Activated CD4-positive, alpha-beta memory T cell treated with anti-CD3 and anti-CD28 coated beads, Interleukin-2, amount 10 ng/mL, durations not matched to agents 7 days and 5 days (primary cell): ENCODE results near the gene UBASH3B. TPM values are rescaled to one million over a fixed set of nuclear protein-coding genes. Genes with fewer than 3 reads are reported as not detected.

Experiments
- CTCF ChIA-PET: fragments of 350-600 bp; sonication (Branson Sonifier 250); formaldehyde crosslinking; loops from one replicate; lab custom pipeline; 2021; ENCODE audit warnings: antibody characterized with exemption, inconsistent platforms; lab: Charles Lee
- POLR2A ChIA-PET: fragments of 350-600 bp; sonication (Branson Sonifier 250); formaldehyde crosslinking; loops from one replicate; lab custom pipeline; 2021; ENCODE audit warnings: antibody characterized with exemption; lab: Charles Lee
- DNase-seq: peaks from one replicate; pipeline ENCODE4 v3.0.0-alpha.2; 2020
- H3K27ac Mint-ChIP-seq: one replicate; pipeline ENCODE4 v1.8.0; 2021; ENCODE audit warnings: mild to moderate bottlenecking, mixed read lengths
- H3K27me3 Mint-ChIP-seq: one replicate; pipeline ENCODE4 v1.8.0; 2021; ENCODE audit warnings: mixed read lengths
- H3K36me3 Mint-ChIP-seq: one replicate; pipeline ENCODE4 v1.8.0; 2021; ENCODE audit warnings: low read depth, mixed read lengths
- H3K4me1 Mint-ChIP-seq: one replicate; pipeline ENCODE4 v1.8.0; 2021; ENCODE audit warnings: mixed read lengths
- H3K4me3 Mint-ChIP-seq: one replicate; pipeline ENCODE4 v1.8.0; 2021; ENCODE audit warnings: mild to moderate bottlenecking, mixed read lengths
- H3K9me3 Mint-ChIP-seq: one replicate; pipeline ENCODE4 v1.8.0; 2021; ENCODE audit warnings: mixed read lengths
- total RNA-seq, 2 experiments: library from RNA; stranded (reverse); gene quantifications; one replicate each; pipeline ENCODE4 v1.2.3, GENCODE V29; 2021

Gene UBASH3B
- total RNA-seq, 2 experiments from 2014 or later, result 18.4 to 20.9 TPM

DNA sequence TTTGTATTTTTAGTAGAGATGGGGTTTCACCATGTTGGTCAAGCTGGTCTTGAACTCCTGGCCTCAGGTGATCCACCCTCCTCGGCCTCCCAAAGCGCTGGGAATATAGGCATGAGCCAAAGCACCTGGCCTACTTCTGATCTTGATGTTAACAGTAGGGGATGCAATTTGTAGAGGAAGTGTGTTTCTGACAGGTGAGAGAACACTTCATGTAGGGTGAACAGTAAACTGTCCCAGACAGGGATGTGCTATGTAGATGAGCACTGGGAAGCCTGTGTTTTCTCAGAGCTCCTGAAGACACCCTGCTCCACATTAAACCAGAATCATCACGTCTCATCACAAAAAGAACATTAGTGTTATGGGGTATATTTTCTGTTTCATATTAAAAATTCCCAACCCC, 45.1 kb downstream of the UBASH3B start:
- Mint-ChIP-seq H3K4me1 (peaks cover 49% of the 10 kb centered on the region), H3K9me3 (no peaks in the 10 kb centered on the region), H3K36me3 (peaks cover 8% of the 10 kb centered on the region), H3K27me3 (no peaks in the 10 kb centered on the region), H3K27ac (no peak overlapping the region), H3K4me3 (no peak overlapping the region)
- ChIA-PET CTCF (interaction anchor here (3.4 kb wide), 1 partner anchor 45 kb away, joined by 14 read pairs; the partner anchor contains the start of gene UBASH3B), POLR2A (interaction anchor here (1.2 to 1.3 kb wide), 2 partner anchors 9 to 25 kb away, joined by 3 read pairs; no protein-coding TSS in a partner anchor)
- no peak for DNase-seq

DNA sequence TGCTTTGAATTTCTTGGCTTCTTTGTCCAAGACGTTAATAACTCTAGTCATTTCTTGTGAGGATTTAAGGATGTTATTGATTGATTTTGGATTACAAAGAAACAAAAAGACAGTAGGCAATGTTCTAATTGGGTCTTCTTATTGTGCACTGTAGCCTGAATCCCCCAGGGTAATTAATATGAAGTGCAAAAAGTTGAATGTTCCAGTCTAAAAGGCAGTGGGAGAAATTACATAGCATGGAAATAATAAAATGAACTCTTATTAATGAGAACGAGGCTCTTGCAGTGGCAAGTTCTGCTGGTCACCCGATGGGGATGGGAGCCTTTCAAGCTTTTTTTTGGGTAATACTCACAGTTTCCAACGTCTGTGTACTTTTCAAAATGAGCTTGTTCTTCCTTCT, 45.6 kb downstream of the UBASH3B start:
- ChIA-PET POLR2A (no interaction called here), CTCF (no interaction called here)
- Mint-ChIP-seq H3K27me3 (no peaks in the 10 kb centered on the region), H3K4me1 (peaks cover 46% of the 10 kb centered on the region), H3K4me3 (no peak overlapping the region), H3K27ac (no peak overlapping the region), H3K9me3 (no peaks in the 10 kb centered on the region), H3K36me3 (peaks cover 8% of the 10 kb centered on the region)
- no peak for DNase-seq

DNA sequence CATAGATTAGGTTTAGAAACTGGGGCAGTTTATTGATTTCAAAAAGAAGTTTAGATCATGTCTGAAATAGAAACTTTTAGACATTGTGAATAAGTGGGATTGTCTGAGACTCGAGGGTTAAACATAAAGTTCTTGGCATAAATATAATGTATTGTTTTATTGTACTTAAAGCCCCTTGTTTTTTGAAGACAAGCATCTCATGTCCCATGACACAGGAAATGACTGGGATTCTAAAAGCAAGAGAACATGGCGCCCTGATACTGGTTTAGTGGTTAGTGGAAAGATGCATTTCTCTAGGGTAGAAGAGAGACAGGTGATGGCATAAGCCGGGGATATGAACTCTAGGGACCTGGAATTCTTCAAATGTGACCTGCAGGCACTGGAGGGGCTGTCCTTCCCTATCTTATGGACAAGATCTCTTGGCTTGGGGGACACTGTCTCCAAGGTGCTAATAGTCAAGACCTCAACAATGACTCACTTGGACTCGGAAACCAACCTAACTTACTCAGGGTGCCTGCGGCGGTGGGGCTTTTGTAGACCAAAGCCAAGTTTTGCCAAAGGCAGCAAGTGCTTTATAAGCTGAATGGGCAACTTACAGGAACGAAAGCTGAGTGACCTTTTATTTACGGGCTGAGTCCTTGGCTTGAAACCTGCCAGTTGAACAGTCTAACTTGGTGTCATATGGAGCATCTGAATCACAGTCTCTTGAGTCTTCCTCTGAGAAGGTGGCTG, 48.2 kb downstream of the UBASH3B start:
- H3K27me3 Mint-ChIP-seq, result no peaks in the 10 kb centered on the region
- ChIA-PET CTCF (no interaction called here), POLR2A (interaction anchor here (1.0 kb wide), 1 partner anchor 20 kb away, joined by 3 read pairs; no protein-coding TSS in a partner anchor)
- H3K36me3 Mint-ChIP-seq, result peaks cover 8% of the 10 kb centered on the region
- no peak overlapping the region for H3K4me3 Mint-ChIP-seq
- no peaks in the 10 kb centered on the region for H3K9me3 Mint-ChIP-seq
- H3K27ac Mint-ChIP-seq, result peak overlapping the region; percentile 52
- no peak for DNase-seq
- peaks cover 24% of the 10 kb centered on the region for H3K4me1 Mint-ChIP-seq

DNA sequence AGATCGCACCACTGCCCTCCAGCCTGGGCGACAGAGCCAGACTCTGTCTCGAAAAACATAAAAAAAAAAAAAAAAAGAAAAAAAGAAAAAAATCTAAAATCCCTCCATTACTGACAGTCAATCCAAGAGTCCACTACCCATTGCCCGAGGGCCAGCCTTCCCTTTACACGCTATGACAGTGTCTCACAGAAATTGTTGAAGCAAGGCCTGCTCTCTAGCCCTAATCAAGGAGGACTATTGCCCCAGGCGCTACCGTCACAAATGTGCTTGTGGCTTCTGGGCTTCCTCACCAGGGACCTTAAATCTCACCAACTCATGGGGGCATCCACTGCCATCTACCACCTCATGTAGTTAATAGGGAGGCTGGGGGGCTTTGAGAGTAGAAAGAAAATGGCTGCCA, 49.9 kb downstream of the UBASH3B start:
- CTCF ChIA-PET, result interaction anchor here (0.7 to 2.6 kb wide), 3 partner anchors 21 to 208 kb away, joined by 3 to 6 read pairs (median 4); no protein-coding TSS in a partner anchor
- peaks cover 20% of the 10 kb centered on the region for H3K4me1 Mint-ChIP-seq
- peak overlapping the region; percentile 28 for H3K27ac Mint-ChIP-seq
- no peaks in the 10 kb centered on the region for H3K9me3 Mint-ChIP-seq
- POLR2A ChIA-PET, result interaction anchor here (1.5 kb wide), 1 partner anchor 11 kb away, joined by 4 read pairs; no protein-coding TSS in a partner anchor
- H3K27me3 Mint-ChIP-seq, result no peaks in the 10 kb centered on the region
- H3K36me3 Mint-ChIP-seq, result peaks cover 8% of the 10 kb centered on the region
- no peak for DNase-seq
- H3K4me3 Mint-ChIP-seq, result no peak overlapping the region

DNA sequence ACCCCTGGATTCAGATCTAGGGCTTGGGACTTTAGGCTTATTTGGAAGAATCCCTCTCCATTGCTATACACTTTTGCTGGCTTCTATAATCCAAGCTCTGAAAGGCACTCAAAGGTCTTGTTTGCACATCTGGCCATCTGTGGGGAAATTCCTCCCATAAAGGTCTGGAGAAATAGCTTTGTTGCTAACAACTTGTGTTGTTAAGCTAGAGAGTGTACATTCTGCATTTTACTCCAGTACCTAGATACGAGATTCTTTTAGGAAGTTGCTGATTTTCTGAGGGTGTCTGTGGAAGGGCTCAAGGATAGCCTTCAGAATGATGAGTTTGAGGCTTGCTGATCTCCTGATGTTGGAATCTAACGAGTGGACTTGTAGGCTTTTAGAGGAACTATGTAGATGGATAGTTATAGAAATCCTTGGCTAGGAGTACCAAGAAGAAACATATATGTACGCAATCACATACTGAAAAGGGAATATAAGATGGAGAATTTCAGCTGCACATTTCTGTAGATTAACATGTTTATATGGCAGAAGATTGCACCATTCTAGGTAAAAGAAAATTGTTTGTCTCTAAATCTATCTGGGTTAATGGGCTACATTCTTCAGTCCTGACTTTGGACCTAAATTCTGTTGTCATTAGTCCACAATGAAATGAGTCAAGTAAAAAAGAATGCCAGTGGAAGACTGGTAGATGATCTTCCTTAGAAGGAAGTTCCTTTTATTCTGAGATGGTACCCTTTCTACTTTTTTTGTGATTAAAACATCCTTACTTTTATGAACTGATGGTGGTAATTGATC, 51.0 kb downstream of the UBASH3B start:
- POLR2A ChIA-PET, result interaction anchor here (0.8 to 1.5 kb wide), 2 partner anchors 10 kb away, joined by 3 to 4 read pairs; no protein-coding TSS in a partner anchor
- Mint-ChIP-seq H3K27me3 (no peaks in the 10 kb centered on the region), H3K36me3 (peaks cover 8% of the 10 kb centered on the region), H3K27ac (no peak overlapping the region), H3K9me3 (no peaks in the 10 kb centered on the region), H3K4me3 (no peak overlapping the region), H3K4me1 (peaks cover 17% of the 10 kb centered on the region)
- CTCF ChIA-PET, result interaction anchor here (1.1 to 2.6 kb wide), 2 partner anchors 17 to 48 kb away, joined by 3 to 6 read pairs; no protein-coding TSS in a partner anchor
- no peak for DNase-seq

DNA sequence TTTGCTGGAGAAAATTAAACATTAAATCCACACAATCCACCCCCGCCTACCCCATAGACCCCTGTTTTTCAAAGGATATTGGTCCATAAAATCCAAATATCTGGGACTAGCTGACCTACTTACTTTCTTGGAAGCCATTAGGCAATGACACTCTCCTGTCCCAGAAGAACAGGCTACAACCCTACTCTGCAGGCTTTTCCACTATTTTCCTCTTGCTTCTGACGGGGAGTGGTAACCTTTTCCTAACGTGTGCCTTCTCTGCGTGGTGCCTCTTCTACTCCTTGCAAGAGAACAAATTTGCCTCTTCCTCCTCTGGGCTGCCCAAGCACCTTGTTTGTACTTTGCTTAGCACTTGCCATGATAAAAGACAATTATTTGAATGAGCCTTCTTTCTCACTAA, 51.6 kb downstream of the UBASH3B start:
- no peak overlapping the region for H3K27ac Mint-ChIP-seq
- no peaks in the 10 kb centered on the region for H3K27me3 Mint-ChIP-seq
- H3K9me3 Mint-ChIP-seq, result no peaks in the 10 kb centered on the region
- peaks cover 8% of the 10 kb centered on the region for H3K36me3 Mint-ChIP-seq
- DNase-seq, result no peak
- H3K4me1 Mint-ChIP-seq, result peaks cover 17% of the 10 kb centered on the region
- POLR2A ChIA-PET, result interaction anchor here (0.8 to 1.5 kb wide), 2 partner anchors 9 to 10 kb away, joined by 3 to 4 read pairs; no protein-coding TSS in a partner anchor
- H3K4me3 Mint-ChIP-seq, result no peak overlapping the region
- CTCF ChIA-PET, result interaction anchor here (1.1 to 2.6 kb wide), 2 partner anchors 17 to 47 kb away, joined by 3 to 6 read pairs; no protein-coding TSS in a partner anchor

DNA sequence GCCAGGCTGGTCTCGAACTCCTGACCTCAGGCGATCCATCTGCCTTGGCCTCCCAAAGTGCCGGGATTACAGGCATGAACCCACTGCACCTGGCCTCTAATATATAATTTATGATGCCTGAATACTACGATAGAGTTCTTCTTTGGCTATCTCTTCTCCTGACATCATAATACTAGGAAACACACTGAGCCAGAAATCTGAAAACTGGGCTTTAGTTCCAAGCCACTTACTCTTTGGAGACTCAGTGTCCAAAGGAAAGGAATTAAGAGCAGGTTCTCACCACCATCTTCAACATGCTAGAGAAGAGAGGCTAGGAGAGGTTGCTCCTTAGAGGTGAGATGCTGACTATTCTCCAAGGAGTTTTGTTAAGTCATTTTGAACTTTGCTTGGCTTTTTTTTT, 52.4 kb downstream of the UBASH3B start:
- ChIA-PET CTCF (interaction anchor here (1.1 to 2.6 kb wide), 2 partner anchors 16 to 47 kb away, joined by 3 to 6 read pairs; no protein-coding TSS in a partner anchor), POLR2A (no interaction called here)
- Mint-ChIP-seq H3K9me3 (no peaks in the 10 kb centered on the region), H3K36me3 (peaks cover 6% of the 10 kb centered on the region), H3K27me3 (no peaks in the 10 kb centered on the region), H3K4me3 (no peak overlapping the region), H3K27ac (no peak overlapping the region), H3K4me1 (peaks cover 16% of the 10 kb centered on the region)
- no peak for DNase-seq

DNA sequence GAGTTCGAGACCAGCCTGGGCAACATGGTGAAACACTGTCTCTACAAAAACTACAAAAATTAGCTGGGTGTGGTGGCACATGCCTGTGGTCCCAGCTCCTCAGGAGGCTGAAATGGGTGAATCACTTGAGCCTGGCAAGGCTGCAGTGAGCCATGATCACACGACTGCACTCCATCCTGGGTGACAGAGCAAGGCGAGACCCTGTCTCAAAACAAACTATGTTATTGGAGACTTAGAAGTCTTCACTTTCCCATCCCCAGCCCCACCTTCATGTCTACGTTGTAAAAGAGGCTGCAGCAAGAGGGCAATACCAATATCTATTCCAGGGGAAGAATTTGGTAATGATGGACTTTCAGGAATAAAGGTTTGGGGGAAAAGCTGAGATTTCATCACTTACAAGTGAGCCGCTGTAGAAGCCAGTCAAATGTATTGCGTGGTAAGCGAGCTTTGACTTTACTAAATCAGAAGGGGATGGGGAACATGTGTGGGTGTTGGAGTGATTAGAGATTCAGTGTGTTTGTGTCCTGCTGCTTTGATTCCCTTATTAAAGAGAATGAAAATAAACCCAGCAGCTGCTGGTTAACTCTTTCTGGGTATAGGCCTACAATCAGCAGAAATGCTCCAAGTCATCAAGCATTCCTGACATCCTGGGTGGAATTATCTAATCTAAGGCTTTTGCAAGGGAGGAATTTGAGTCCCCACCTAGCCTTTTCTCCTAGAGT, 53.7 kb downstream of the UBASH3B start:
- H3K9me3 Mint-ChIP-seq, result no peaks in the 10 kb centered on the region
- no peak overlapping the region for H3K4me3 Mint-ChIP-seq
- no peaks in the 10 kb centered on the region for H3K27me3 Mint-ChIP-seq
- no peaks in the 10 kb centered on the region for H3K36me3 Mint-ChIP-seq
- POLR2A ChIA-PET, result interaction anchor here (0.9 kb wide), 1 partner anchor 9 kb away, joined by 3 read pairs; no protein-coding TSS in a partner anchor
- H3K4me1 Mint-ChIP-seq, result peaks cover 11% of the 10 kb centered on the region
- CTCF ChIA-PET, result interaction anchor here (0.6 to 1.7 kb wide), 2 partner anchors 9 to 25 kb away, joined by 3 to 4 read pairs; no protein-coding TSS in a partner anchor
- no peak for DNase-seq
- H3K27ac Mint-ChIP-seq, result no peak overlapping the region

DNA sequence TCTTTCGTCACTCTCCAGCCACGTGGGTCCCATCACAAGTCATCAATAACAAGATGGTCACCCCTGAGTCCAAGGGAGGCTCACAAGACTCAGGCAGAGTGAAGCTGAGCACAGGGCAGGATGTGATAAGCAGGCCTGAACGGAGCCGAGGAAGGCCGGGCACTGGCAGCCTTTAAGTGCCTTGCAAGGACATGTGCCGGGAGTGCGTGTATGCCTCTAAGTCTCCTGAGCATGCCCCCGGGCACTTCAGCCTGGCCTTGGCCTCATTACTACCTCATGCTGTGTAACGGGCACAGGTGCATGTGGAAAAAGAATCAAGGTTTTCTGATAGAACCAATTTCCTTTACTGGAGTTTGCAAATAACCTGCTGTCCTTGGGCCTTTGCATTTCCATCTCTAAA, 55.8 kb downstream of the UBASH3B start:
- H3K27ac Mint-ChIP-seq, result no peak overlapping the region
- ChIA-PET POLR2A (interaction anchor here (1.3 kb wide), 1 partner anchor 15 kb away, joined by 4 read pairs; no protein-coding TSS in a partner anchor), CTCF (interaction anchor here (1.9 kb wide), 1 partner anchor 44 kb away, joined by 7 read pairs; no protein-coding TSS in a partner anchor)

DNA sequence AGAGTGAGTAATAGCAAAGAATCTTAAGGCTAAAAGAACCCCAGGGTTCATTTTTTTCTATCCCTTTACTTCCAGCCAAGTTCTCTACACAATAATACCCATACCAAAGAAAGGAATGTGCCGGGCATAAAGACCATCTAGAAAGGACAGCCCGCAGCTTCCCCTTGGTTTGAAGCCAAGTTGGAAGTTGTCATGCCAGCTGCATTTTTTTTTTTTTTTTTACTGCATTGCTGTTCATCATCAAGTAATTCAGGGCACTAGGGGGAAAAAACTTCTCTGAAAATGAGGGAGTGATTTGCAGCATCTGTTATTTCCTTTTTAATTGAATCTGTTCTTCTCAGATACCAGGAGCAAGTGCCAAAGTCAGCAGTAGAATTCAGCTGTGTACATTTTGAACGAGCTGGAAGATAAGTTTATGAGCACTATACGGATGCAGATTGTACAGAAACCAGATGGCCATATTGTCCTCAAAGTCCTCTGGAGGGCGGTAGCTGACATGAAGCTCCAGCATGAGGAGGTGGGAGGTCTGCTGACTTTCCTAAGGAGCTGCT, 56.4 kb downstream of the UBASH3B start:
- DNase-seq, result no peak
- Mint-ChIP-seq H3K4me3 (no peak overlapping the region), H3K36me3 (no peaks in the 10 kb centered on the region), H3K27me3 (no peaks in the 10 kb centered on the region), H3K9me3 (no peaks in the 10 kb centered on the region), H3K4me1 (peaks cover 27% of the 10 kb centered on the region), H3K27ac (no peak overlapping the region)
- ChIA-PET POLR2A (interaction anchor here (1.3 kb wide), 1 partner anchor 15 kb away, joined by 4 read pairs; no protein-coding TSS in a partner anchor), CTCF (interaction anchor here (1.1 to 1.9 kb wide), 2 partner anchors 43 to 65 kb away, joined by 4 to 7 read pairs; no protein-coding TSS in a partner anchor)

More for the DNA sequence above, 55.8 kb downstream of the UBASH3B start:
- Mint-ChIP-seq H3K4me1 (peaks cover 22% of the 10 kb centered on the region), H3K36me3 (no peaks in the 10 kb centered on the region), H3K9me3 (no peaks in the 10 kb centered on the region), H3K4me3 (no peak overlapping the region), H3K27me3 (no peaks in the 10 kb centered on the region)
- DNase-seq, result no peak

DNA sequence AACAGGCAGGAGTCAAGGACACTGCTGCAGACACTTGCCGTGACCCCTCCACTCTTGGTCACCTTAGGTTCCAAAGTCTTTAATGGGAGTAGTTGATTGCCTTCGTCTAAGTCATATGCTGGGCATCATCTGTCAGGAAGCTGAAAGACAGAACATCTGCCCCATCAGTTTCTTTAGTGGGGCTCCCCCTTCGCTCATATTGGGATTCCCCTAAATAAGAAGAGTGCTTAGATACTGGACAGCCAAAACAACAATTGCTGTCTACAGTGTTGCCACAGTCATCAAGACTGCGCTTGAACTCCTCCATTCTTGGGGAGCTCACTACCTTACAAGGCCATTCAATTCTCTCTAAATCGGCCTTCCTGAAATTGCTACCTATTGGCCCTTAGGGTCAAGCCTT, 58.5 kb downstream of the UBASH3B start:
- CTCF ChIA-PET, result no interaction called here
- POLR2A ChIA-PET, result interaction anchor here (0.8 to 1.0 kb wide), 3 partner anchors 13 to 45 kb away, joined by 3 read pairs; no protein-coding TSS in a partner anchor
- H3K4me3 Mint-ChIP-seq, result no peak overlapping the region
- no peak for DNase-seq
- H3K4me1 Mint-ChIP-seq, result peaks cover 43% of the 10 kb centered on the region
- no peak overlapping the region for H3K27ac Mint-ChIP-seq
- H3K36me3 Mint-ChIP-seq, result peaks cover 4% of the 10 kb centered on the region
- no peaks in the 10 kb centered on the region for H3K9me3 Mint-ChIP-seq
- H3K27me3 Mint-ChIP-seq, result no peaks in the 10 kb centered on the region
